WI38 (cell line): ENCODE data around the gene FBXL7.

Source experiments
- H3K4me3 ChIP-seq: 2 replicates; pipeline ENCODE4 v1.5.1; 2011; ENCODE audit warnings: low read depth, mild to moderate bottlenecking, control low read depth, low read length
- CTCF ChIP-seq: IDR thresholded peaks from 2 replicates; pipeline ENCODE4 v1.5.1; 2012; ENCODE audit warnings: low read depth, mild to moderate bottlenecking, control low read depth, low read length

FBXL7 gene

GRCh38 chr5:15597804-15598203 is 97.8 kb downstream of the FBXL7 start:
- TF ChIP-seq CTCF, result no peak
- H3K4me3 ChIP-seq, result no peak overlapping the region

- peak; percentile 61 for TF ChIP-seq CTCF
- no peak overlapping the region for H3K4me3 ChIP-seq
Measured at GRCh38 chr5:15598294-15598902, 98.4 kb downstream of the FBXL7 start.

DNA sequence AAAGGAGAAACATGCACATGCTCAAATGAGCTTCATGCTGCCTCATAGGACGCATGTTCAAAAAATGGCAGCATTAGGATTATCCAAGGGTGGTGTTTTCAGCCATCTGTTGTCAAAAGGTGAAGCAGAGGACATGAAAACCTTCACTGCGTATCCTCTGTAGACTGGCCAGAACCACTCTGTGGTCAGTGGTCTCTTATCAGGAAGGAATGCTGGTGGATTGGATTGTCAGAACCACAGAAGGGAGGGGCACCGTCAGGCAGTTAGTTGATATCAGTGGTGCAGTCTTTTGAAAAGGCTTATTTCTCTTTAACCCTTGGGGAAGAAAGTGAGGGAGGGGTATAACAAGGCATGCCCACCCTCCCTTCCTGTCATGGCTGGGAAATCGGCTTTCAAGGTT is 100.1 kb downstream of the FBXL7 start:
- H3K4me3 ChIP-seq, result no peak overlapping the region
- TF ChIP-seq CTCF, result no peak

DNA sequence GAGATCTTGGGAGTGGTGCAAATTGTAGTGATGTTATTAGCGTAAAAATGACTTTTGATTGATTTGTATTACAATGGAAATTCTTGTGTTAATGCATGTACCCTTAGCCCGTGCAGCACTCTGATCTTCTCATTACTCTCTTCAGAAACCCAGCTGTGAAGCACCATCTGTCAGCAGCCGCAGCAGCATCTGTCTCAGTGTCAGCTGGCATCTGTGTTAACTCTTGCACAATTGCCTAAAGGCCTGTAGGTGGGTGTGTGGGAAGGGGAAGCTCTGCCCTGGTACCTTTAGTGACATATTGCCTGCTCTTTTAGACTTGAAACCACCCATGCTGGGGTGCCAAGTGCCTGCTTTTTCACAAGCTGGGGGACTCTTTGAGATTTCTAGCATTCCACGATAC is 101.3 kb downstream of the FBXL7 start:
- no peak for TF ChIP-seq CTCF
- H3K4me3 ChIP-seq, result no peak overlapping the region

- no peak for TF ChIP-seq CTCF
- no peak overlapping the region for H3K4me3 ChIP-seq
Measured at GRCh38 chr5:15601853-15602252, 101.9 kb downstream of the FBXL7 start.

DNA sequence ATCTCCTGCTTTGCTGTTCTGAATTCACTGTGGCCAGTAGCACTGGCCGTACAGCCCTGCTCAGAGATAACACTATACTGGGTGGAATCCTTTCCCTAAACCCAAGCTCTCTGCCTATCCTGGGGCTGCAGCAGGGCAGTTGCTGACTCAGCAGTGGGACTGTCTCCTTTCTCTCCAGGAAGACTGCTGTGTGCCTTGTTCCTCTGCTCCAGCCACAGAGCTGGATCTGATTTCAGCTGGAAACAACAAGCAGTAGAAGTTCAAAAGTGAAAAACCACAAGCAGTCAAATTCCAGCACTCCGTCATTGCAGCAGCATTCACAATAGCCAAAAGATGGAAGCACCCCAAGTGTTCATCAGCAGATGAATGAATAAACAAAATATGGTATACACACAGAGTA is 105.0 kb downstream of the FBXL7 start:
- no peak overlapping the region for H3K4me3 ChIP-seq
- TF ChIP-seq CTCF, result no peak

GRCh38 chr5:15606197-15606596 is 106.2 kb downstream of the FBXL7 start:
- no peak overlapping the region for H3K4me3 ChIP-seq
- no peak for TF ChIP-seq CTCF
